HG02840 (cell line): ENCODE results near the gene JAKMIP3.
"Not testable (repeated sequence)": the region's sequence is repeated elsewhere in the genome, so short reads cannot be mapped to it uniquely, and the experiment has no call there.

ENCODE experiments used
- ATAC-seq: cut with Tn5 transposase; IDR thresholded peaks from one replicate; pipeline ENCODE4 v1.9.1; 2021; ENCODE audit warnings: mild to moderate bottlenecking, moderate library complexity, moderate number of reproducible peaks; ENCODE audit not compliant: unreplicated experiment, low FRiP score

JAKMIP3 gene

DNA sequence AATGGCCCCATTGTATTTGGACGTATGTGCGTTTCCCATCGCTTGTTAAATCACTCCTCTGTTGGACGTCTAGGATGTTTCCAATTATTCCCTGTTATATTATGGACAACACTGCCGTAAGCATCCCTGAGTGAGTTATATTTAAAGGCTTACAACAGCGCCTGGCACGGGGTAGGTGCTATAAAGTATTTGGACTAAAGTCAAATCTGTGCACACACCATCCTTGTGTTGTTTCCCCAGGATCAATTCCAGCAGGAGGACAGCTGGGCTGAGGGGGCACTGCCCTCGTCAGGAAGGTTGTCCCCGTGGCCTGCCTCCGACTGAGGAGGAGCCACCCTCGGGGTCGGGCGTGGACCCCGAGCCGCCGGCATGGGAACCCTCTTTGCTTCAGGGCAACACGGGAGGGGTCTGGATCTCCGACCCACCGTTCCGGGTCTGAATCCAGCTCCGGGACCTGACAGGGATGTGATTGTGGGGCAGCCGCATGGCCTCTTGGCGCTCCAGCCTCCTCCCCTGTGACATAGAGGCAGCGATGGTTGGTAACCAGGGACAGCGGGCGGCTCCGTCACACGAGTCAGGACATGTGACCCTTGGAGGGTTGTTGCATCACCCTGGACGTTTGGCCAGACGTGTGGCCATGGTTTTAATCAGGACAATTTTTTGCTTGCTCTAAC, 1.5 kb upstream of the JAKMIP3 start:
- no peak for ATAC-seq

DNA sequence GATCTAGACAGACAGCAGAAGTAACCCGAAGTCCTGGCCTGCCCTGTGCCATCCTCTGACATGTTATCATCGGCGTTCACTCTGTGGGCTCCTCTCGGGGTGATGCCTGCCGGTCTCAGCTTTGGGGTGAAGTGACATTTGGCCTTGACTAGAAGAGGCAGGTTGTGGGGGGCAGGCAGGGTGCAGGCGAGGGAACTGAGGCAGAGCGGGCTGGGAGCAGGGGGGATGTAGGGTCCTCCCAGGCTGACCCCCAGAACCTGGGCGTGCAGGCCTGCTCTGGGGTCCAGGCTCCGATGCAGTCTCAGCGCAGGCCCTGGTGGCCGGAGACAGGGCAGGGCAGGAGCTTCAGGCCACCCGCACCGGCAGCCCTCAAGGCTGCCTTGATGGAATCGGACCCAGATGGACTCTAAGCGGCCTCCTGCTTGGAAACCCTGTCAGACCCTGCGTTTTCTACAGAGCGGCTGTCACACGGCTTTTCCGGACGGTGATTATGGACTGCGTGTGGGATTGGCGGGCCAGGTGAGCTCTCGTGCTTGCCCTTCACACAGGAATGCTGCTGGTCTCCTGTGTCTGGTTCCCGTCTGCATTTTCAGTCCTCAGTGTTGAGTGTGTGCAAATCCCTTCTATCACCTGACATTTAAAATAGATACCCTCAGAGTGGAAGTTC, 842 bp upstream of the JAKMIP3 start:
- no peak for ATAC-seq

DNA sequence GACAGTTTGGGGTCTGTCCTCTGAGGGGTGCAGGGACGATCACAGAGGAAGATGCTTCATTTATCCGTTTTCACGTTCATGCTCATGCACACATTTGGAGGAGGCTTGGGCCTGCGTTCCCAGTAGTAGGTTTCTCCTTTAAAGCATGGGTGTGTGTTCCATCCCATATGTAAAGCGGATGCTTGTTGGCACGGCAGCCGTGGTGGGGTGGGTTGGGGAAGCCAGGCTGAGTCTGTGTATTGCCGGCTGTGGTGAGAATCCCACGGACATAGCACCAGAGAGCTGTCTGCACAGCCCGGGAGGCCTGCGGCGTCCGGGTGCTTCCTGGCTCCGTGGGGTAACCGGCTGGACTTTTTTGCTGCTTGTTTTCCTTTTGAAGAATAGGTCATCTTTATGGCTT, 440 bp downstream of the JAKMIP3 start:
- no peak for ATAC-seq

DNA sequence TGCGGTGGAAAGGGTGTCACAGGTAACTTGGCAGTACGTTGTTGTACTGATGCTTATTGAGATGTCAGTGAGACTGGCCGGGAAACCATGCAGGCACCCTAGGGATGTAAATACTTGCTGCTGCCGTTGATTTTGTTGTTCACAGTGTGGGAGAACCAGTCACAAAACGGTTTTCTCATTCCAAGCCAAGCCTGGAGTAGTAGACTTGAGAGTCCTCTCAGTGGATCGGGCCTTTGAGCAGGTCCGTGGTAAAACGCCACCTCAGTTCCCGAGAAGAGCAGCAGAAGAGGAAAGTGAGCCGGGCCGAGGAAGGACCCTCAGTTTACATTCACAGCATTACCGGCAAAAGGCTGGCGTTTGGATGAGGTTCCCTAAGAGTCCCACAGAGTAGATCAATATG, 1.1 kb downstream of the JAKMIP3 start:
- no peak for ATAC-seq

DNA sequence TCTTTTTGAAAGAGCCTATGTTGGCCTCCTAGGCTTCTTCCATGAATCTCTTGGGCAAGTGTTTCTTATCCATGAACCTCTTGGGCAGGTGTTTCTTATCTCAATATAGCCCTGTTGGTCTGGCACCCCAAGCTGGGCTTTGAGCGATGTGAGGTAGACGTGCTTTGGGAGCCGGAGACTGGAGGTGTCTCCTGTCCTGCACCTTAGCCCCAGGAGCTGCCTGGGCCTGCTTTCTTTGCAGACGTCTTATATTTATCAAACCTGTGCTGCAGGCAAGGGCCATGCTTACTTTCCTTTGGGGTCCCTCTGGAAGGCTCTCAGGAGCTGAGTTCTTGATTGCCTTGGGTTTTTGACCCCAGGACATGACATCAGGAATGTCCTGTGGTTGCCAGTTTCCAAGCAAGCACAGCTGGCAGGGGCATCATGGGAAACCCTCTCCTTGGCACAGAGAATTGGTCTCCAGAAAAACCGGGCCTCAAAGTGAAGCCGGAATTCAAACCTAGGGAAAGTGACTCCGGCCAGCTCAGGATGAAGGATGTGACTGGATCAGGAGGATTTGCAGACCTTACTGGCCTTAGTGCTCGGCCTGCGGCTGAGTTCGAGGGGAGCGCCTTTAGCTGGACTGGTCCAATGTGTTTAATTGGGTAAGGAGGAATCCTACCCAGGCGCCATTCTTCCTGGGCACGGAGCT, 2.8 kb downstream of the JAKMIP3 start:
- no peak for ATAC-seq

DNA sequence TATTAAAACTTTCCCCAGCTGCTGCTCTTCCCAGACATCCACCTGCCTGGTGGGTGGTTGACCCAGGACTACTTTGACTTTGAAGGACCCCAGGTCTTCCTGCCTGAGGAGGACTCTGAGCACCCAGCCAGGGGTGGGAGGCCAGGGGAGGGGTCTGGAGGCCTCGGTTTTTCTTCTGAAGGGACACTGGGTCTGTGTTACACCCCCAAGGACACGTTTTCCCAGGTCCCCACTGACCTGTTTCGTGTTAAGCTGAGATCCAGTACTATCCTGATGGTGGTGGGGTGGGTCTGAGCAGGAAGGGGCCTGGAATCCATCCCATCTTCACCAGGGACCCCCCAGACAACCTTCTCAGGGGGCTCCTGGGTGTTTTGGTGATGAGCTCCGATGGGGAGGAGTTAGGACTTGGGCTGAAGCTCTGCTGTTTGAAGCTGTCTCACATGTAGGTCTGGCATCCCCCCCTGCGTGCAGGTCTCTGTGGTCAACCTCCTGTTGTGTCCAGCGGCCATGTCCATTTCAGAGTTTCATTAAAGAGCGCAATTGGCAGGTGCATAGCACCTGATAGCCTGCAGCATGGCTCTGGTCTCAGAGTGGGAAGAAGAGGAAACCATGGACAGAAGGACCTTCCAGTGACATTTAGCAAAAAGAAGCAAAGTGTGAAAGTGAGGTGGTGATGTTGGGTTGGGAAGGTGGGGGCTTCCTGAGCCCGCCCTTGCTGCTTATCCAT, 3.5 kb downstream of the JAKMIP3 start:
- ATAC-seq, result no peak

DNA sequence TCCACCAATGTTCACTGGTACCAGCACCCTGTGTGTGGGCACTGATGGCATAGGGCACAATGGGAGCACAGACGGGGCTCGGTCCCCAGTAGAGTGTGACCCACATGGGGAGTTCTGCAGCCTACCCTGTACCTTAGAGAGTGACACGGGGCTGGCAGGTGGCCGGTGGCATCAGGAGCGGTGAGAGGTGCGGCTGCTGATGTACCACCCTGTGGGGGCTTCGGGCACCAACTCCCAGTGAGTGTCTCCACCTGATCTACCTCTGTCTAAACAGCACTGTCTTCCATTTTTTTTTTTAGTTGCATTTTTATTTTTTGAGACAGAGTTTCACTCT, 4.1 kb downstream of the JAKMIP3 start:
- no peak for ATAC-seq

DNA sequence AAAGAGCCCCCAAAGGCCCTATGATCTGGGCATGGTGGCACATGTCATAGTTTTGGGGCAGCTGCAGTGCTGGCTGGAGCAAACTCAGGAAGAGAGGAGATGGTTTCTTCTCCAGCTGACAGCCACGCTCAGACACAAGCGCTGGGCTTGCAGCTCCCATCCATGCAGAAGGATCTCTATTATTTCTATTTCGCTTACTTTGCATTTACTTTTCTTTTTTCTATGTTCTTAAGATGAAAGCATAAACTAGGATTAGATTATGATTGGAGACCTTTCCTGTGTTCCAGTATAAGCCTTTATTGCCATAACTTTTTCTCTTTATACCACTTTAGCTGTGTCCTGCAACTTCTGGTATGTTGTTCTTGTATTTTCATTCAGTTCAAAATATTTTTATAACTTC, 5.0 kb downstream of the JAKMIP3 start:
- no peak for ATAC-seq

DNA sequence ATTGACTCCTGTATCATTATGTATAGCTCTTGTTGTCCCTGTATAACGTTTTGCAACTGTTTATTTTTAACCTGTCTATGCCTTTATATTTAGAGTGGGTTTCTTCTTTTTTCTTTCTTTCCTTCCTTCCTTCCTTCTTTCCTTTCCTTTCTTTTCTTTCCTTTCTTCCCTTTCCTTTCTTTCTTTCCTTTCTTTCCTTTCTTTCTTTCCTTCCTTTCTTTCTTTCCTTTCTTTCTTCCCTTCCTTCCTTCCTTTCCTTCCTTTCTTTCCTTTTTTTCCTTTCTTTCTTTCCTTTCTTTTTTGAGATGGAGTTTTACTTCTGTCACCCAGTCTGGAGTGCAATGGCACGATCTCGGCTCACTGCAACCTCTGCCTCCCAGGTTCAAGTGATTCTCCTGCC, 5.9 kb downstream of the JAKMIP3 start:
- no peak for ATAC-seq

DNA sequence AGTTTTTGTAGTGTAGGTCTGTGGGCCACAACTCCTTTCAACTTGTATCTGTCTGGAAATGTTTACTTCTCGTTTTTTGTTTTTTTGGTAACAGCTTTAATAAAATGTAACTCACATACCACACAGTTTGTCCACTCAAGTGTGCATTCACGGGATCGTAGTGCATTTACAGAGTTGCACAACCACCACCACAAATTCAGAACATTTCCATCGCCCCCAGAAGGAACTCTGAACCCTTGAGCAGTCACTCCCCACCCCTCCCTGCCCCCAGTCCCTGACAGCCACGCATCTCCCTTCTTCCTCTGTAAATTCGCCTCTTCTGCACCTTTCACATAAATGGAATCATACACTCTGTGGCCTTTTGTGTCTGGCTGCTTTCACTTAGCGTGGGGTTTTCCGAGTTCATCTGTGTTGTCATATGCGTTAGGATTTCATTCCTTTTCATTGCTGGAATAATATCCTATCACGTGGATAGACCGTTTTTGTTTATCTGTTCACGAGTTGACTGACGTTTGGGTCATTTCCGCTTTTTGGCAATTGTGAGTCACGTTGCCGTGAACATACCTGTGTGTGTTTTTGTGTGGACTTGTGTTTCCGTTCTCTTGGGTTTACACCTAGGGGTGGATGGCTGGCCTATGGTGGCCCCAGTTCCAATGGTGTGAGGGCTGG, 10.3 kb downstream of the JAKMIP3 start:
- no peak for ATAC-seq

DNA sequence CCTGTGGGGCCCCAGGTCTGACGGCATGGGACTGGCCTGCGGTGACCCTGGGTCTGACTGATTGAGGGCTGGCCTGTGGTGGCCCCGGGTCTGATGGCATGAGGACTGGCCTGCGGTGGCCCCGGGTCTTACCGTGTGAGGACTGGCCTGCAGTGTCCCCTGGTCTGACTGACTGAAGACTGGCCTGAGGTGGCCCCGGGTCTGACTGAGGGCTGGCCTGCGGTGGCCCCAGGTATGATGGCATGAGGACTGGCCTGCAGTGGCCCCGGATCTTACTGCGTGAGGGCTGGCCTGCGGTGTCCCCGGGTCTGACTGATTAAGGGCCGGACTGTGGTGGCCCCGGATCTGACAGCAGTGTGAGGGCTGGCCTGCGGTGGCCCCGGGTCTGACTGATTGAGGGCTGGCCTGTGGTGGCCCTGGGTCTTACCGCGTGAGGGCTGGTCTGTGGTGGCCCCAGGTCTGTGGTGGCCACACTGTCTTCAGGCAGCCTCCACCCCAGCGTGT, 10.9 kb downstream of the JAKMIP3 start:
- ATAC-seq, result no peak

DNA sequence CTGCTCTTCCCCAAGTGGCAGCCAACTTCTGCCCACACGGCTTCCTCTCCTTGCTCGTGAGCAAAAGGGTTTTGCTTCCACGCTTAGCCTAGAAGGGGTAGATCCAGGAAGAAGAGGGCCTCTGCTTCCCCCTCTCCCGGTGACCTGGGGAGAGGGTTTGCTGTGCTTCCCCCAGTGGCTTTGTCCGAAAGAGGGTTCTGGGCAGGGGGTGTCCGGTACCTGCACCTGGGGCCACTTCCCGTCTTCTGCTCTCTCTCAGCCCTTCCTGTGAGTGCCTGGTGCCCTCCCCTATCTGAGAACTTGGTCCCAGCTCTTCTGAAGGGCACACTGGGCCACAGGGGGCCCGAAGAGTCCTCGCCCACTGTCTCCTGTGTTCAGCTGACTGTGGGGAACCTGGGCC, 11.3 kb downstream of the JAKMIP3 start:
- no peak for ATAC-seq

DNA sequence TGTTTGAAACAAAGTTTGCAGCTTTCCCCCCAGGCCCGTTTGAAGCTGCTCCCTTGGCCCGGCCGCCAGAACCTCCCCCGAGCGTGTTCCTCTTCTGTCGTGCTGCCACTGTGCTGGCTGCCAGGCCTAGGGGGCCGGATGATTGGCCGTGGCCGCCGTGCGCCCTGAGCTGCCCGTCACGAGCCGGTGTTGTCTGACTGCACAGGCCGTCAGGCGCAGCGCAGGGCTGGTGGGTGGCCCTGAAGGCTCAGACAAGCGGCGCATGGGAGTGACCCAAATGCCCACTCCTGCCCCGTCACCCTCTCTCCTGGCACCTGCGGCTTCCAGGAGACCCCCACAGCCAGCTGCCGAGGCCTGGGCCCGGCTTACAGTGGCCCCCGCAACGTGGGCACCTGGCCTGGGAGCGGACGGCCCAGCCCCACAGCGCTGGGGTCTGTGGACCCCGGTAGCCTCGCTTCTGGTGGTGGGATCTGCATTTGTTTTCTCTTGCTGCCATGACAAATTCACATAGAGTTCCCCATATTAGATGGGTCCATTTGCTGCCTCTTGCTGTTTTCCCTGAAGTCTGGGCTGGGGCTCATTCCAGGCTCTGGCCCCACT, 13.1 kb downstream of the JAKMIP3 start:
- no peak for ATAC-seq

DNA sequence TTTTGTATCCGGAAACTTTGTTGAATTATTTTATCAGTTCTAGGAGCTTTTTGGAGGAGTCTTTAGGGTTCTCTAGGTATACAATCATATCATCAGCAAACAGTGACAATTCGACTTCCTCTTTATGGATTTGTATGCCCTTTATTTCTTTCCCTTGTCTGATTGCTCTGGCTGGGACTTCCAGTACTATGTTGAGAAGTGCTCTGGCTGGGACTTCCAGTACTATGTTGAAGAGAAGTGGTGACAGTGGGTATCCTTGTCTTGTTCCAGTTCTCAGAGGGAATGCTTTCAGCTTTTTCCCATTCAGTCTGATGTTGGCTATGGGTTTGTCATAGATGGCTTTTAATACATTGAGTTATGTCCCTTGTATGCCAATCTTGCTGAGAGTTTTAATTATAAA, 18.6 kb downstream of the JAKMIP3 start:
- not testable (repeated sequence) for ATAC-seq

DNA sequence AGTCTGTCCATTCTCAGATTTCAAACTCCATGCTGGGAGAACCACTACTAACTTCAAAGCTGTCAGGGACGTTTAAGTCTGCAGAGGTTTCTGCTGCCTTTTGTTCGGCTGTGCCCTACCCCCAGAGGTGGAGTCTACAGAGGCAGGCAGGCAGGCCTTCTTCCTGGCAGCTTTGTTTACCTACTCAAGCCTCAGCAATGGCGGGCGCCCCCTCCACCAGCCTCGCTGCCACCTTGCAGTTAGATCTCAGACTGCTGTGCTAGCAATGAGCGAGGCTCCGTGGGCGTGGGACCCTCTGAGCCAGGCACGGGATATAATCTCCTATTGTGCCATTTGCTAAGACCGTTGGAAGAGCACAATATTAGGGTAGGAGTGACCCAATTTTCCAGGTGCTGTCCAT, 27.5 kb downstream of the JAKMIP3 start:
- ATAC-seq, result not testable (repeated sequence)

DNA sequence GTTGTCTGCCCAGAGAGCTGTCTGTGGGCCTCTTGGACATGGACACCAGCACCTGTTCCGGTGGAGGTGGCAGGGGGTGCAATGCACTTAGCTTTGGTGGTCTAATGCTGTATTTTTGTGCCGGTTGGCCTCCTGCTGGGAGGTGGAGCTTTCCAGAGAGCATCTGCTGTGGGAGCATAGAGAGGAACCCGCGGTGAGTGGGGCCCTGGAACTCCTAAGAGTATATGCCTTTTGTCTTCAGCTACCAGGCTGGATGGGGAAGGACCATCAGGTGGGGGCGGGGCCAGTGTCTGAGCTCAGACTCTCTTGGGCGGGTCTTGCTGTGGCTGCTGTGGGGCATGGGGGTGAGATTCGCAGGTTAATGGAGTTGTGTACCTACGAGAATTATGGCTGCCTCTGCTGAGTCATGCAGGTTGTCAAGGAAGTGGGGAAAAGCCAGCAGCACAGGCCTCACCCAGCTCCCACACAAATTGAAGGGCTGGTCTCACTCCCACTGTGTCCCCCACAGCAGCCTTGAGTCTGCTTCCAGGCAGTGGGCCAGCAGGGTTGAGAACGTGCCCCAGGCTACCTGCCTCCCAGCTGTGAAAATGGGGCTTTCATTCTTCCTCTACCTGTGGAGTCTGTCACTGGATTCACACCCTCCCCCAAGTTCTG, 29.0 kb downstream of the JAKMIP3 start:
- ATAC-seq, result no peak

DNA sequence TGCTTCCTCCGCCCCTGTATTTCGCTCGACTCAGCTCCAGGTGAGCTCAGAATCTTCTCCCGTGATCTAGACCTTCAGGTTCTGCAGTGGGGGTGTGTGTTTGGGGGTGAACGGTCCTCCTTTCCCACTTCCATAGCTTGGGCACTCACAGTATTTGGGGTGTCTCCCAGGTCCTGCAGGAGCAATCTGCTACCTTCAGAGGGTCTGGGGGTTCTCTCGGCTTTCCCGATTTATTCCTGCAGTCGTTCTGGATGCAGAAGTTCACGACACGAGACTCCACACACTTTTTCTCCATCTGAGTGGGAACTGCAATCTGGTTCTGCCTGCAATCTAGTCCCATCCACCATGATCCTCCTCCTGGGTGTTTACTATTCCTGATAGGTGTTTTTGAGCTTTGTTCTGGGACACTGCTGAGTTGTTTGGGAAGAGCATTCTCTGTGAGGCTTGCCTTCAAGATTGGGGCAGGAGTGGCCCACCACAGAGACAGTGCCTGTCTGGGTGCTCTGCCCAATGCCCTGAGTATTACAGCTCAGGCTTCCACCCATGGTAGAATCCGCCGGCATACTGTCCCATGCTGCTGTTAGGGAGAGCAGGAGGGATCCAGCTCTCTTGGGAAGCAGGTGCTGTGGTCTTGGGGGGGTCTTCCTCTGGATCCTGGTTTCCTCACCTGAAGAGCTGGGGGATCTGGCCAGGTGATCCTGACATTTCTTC, 29.8 kb downstream of the JAKMIP3 start:
- no peak for ATAC-seq

DNA sequence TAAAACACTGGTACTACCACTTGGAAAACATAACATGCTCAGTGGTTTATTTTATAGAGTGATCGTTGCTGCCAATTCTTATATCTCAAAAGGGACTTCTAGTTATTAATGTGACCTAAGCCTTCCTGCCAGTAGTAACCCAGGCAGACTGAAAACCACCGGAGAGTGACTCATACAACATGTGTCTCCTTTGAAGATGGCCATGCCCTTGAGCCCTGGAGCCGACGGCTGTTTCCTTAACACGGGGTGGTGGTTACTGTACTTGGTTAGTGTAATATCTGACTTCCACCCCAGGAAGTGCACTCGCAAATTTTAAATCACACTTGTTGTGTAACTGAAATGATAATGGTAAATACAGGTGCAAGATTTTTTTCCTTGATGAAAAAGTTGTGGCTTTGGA, 30.5 kb downstream of the JAKMIP3 start:
- no peak for ATAC-seq

DNA sequence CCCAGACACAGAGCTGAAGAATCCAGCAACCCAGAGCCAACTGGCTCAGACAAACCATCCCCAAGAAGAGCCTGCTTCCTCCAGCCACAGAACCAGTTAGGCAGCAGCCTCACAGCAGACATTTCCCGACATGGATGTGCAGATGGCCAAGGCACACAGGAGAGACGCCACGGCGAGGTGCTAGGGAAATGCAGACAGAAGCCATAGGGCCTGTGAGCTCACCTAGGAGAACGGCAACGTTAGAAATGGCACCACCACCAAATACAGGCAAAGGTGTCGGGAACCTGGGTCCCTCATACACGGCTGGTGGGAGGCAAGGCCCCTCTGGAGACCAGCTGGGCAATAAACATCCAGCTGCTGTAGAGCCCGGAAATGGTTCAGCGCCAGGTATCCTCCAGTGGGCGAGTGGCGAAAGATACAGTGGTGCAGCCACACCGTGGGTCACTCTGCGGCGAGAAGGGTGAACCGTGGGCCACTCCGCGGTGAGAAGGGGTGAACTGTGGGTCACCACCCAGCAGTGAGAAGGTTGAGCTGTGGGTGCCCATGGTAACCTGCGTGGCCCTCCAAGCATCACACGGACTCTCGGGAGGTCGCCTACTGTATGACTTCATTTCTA, 31.2 kb downstream of the JAKMIP3 start:
- ATAC-seq, result no peak
